Keratinocyte (primary cell): ENCODE data around the gene CLDN2. TPM values are rescaled to one million over a fixed set of nuclear protein-coding genes. Genes with fewer than 3 reads are reported as not detected.

Source experiments
- DNase-seq: peaks from one replicate; pipeline ENCODE4 v3.0.0-alpha.2; 2011; ENCODE audit warnings: low read depth, missing footprints, low spot score
- FAIRE-seq: peaks from 2 replicates; lab custom pipeline; 2011; peaks lifted over from hg19 to GRCh38; lab: Jason Lieb, UNC
- H2AFZ ChIP-seq: 2 replicates; pipeline ENCODE4 v1.6.0; 2012; ENCODE audit warnings: low read length, control low read depth, inconsistent platforms; ENCODE audit not compliant: control insufficient read depth
- H3K27ac ChIP-seq: 2 replicates; pipeline ENCODE4 v1.5.1; 2011; ENCODE audit warnings: low read length; ENCODE audit not compliant: control insufficient read depth, insufficient read depth
- H3K27me3 ChIP-seq: 3 replicates; pipeline ENCODE4 v1.6.0; 2011; ENCODE audit warnings: low read length; ENCODE audit not compliant: control insufficient read depth, insufficient read depth; ENCODE audit errors: extremely low read depth
- H3K36me3 ChIP-seq, 2 experiments: 2 replicates in 1 of 2; 3 replicates in 1 of 2; pipeline ENCODE4 v1.5.1; 2011; ENCODE audit warnings: low read length in 2 of 2, mild to moderate bottlenecking in 1 of 2; ENCODE audit not compliant: control insufficient read depth in 2 of 2, insufficient read depth in 2 of 2; ENCODE audit errors: extremely low read depth in 1 of 2
- H3K4me1 ChIP-seq: 3 replicates; pipeline ENCODE4 v1.5.1; 2011; ENCODE audit warnings: low read length; ENCODE audit not compliant: control insufficient read depth, insufficient read depth; ENCODE audit errors: extremely low read depth
- H3K4me2 ChIP-seq: 3 replicates; pipeline ENCODE4 v1.6.0; 2011; ENCODE audit warnings: low read depth, low read length; ENCODE audit not compliant: control insufficient read depth, insufficient read depth; ENCODE audit errors: extremely low read depth
- H3K4me3 ChIP-seq, 3 experiments: fragments of 200-600 bp in 1 of 3; sonication (generic) in 1 of 3; 2 replicates in 2 of 3; 3 replicates in 1 of 3; pipeline ENCODE4 v1.5.1; 2011 to 2016; ENCODE audit warnings: low read length in 3 of 3, mild to moderate bottlenecking in 3 of 3, control low read depth in 2 of 3, inconsistent platforms in 1 of 3, low read depth in 1 of 3, mixed read lengths in 1 of 3, mixed run types in 1 of 3, moderate library complexity in 1 of 3; ENCODE audit not compliant: control insufficient read depth in 2 of 3, insufficient read depth in 2 of 3; ENCODE audit errors: extremely low read depth in 1 of 3
- H3K79me2 ChIP-seq: 2 replicates; pipeline ENCODE4 v1.6.0; 2012; ENCODE audit warnings: low read length; ENCODE audit not compliant: control insufficient read depth, insufficient read depth
- H3K9ac ChIP-seq: 3 replicates; pipeline ENCODE4 v1.6.0; 2011; ENCODE audit warnings: low read length; ENCODE audit not compliant: control insufficient read depth, insufficient read depth; ENCODE audit errors: extremely low read depth
- H3K9me1 ChIP-seq: 3 replicates; pipeline ENCODE4 v1.6.0; 2011; ENCODE audit warnings: low read length; ENCODE audit not compliant: control insufficient read depth, insufficient read depth; ENCODE audit errors: extremely low read depth
- H3K9me3 ChIP-seq: 2 replicates; pipeline ENCODE4 v1.5.1; 2012; ENCODE audit warnings: low read depth, low read length; ENCODE audit not compliant: control insufficient read depth
- H4K20me1 ChIP-seq: 3 replicates; pipeline ENCODE4 v1.6.0; 2011; ENCODE audit warnings: low read length; ENCODE audit not compliant: control insufficient read depth, insufficient read depth; ENCODE audit errors: extremely low read depth
- EZH2 ChIP-seq: IDR thresholded peaks from one replicate; pipeline ENCODE4 v1.6.1; 2012; ENCODE audit warnings: inconsistent platforms, mild to moderate bottlenecking, low read length, moderate library complexity
- dilution Hi-C: fragments of 300-500 bp; cut with MboI; formaldehyde crosslinking; loops from one replicate; pipeline ENCODE4 v1.7.0; 2020; ENCODE audit warnings: low sequenced_read_pairs; ENCODE audit not compliant: extremely low pct_ligation_motif_present
- polyA plus RNA-seq, 5 experiments: library from polyadenylated mRNA; depleted of rRNA in 3 of 5; stranded (reverse) in 3 of 5; stranded (forward) in 1 of 5; unstranded in 1 of 5; fragments of >200 nt; gene quantifications; 1 replicate in 1 of 5; 2 replicates in 3 of 5; 3 replicates in 1 of 5; pipeline versions ENCODE4 v1.2.1 to v1.2.3, GENCODE V29; 2011 to 2012; ENCODE audit warnings: missing spikeins in 2 of 5, low read depth in 1 of 5, low replicate concordance in 1 of 5
- TF ChIP-seq, protein P1 (sequence below), 3 experiments: IDR thresholded peaks in 1 of 3; conservative IDR thresholded peaks in 1 of 3; optimal IDR thresholded peaks in 1 of 3; 2 replicates in 2 of 3; 3 replicates in 1 of 3; pipeline versions ENCODE3 to v1.5.1; 2011; ENCODE audit warnings: low read length in 3 of 3, mild to moderate bottlenecking in 3 of 3, moderate library complexity in 2 of 3, control low read depth in 1 of 3, inconsistent platforms in 1 of 3; ENCODE audit not compliant: insufficient read depth in 2 of 3; ENCODE audit errors: extremely low read depth in 1 of 3

CLDN2 gene
- polyA plus RNA-seq, 1 donor (not counting 4 experiments of a cell fraction or from before 2014, with no cell fraction given) = not detected

DNA sequence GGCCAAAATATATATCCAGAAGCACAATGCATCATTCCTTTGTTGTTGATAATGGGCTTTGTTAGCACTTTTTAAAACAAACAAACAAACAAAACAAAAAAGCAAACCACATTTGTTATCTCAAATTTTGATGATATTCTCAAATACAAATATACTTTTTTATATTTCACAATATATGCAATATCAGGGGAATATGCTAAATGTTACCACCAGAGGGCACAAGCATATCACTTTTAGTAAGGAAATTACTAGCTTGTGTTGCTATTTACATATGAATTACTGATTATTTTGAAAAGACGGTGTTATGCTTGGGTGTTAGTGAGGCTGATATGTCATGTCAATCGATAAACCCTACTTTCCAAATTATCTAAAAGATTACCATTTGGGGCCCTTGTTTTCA lies 46.1 kb upstream of the CLDN2 start:
- FAIRE-seq (peak; percentile 34), DNase-seq (no peak)
- no peaks in the 10 kb centered on the region for H3K79me2 ChIP-seq
- H3K27me3 ChIP-seq = peaks cover 5% of the 10 kb centered on the region
- no peaks in the 10 kb centered on the region for H3K4me1 ChIP-seq
- dilution Hi-C loops = no loop called here
- no peak overlapping the region for H3K27ac ChIP-seq
- no peaks in the 10 kb centered on the region for H3K9me3 ChIP-seq
- H3K9ac ChIP-seq = no peak overlapping the region
- H3K9me1 ChIP-seq = no peaks in the 10 kb centered on the region
- H4K20me1 ChIP-seq = no peaks in the 10 kb centered on the region
- TF ChIP-seq, protein P1, sequence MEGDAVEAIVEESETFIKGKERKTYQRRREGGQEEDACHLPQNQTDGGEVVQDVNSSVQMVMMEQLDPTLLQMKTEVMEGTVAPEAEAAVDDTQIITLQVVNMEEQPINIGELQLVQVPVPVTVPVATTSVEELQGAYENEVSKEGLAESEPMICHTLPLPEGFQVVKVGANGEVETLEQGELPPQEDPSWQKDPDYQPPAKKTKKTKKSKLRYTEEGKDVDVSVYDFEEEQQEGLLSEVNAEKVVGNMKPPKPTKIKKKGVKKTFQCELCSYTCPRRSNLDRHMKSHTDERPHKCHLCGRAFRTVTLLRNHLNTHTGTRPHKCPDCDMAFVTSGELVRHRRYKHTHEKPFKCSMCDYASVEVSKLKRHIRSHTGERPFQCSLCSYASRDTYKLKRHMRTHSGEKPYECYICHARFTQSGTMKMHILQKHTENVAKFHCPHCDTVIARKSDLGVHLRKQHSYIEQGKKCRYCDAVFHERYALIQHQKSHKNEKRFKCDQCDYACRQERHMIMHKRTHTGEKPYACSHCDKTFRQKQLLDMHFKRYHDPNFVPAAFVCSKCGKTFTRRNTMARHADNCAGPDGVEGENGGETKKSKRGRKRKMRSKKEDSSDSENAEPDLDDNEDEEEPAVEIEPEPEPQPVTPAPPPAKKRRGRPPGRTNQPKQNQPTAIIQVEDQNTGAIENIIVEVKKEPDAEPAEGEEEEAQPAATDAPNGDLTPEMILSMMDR (optimal IDR thresholded peaks at IDR 0.05 in 1 of 3, IDR thresholded peaks at IDR 0.05 in 1 of 3, conservative IDR thresholded peaks at IDR 0.05 in 1 of 3; ENCODE audit: extremely low read depth in 1 of 3, insufficient read depth in 2 of 3, low read length in 3 of 3) = peak in 2 of 3 experiments; percentile 48 to 54
- no peak for TF ChIP-seq EZH2
- H3K36me3 ChIP-seq = no peaks in the 10 kb centered on the region
- no peak overlapping the region for H2AFZ ChIP-seq
- H3K4me3 ChIP-seq = no peak overlapping the region
- H3K4me2 ChIP-seq = no peak overlapping the region

DNA sequence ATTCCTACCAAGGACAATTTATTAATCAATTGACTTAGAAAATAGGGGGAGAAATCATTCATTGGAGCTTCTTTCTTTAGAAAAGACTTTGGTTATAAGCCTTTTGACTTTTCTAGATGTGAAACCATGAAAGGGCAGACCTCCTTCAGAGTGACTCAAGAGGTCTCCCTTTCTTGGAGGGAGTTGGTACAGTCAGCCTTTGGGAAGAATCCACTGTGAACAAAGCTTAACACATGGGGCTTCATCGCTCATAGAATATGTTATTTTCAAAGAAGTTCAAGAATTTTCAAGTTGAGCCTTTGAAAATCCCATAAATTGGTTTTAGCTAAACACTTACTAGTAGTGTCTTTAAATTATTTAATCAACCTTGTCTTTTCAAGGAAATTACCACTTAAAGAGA lies 45.1 kb upstream of the CLDN2 start:
- no peak overlapping the region for H2AFZ ChIP-seq
- DNase-seq (no peak), FAIRE-seq (no peak)
- no peaks in the 10 kb centered on the region for H3K9me3 ChIP-seq
- no peaks in the 10 kb centered on the region for H3K9me1 ChIP-seq
- dilution Hi-C loops = no loop called here
- H3K4me2 ChIP-seq = no peak overlapping the region
- H3K9ac ChIP-seq = no peak overlapping the region
- no peak for TF ChIP-seq EZH2
- TF ChIP-seq, protein P1 (optimal IDR thresholded peaks at IDR 0.05 in 1 of 3, IDR thresholded peaks at IDR 0.05 in 1 of 3, conservative IDR thresholded peaks at IDR 0.05 in 1 of 3; ENCODE audit: extremely low read depth in 1 of 3, insufficient read depth in 2 of 3, low read length in 3 of 3) = no peak
- no peak overlapping the region for H3K4me3 ChIP-seq
- no peaks in the 10 kb centered on the region for H3K36me3 ChIP-seq
- no peaks in the 10 kb centered on the region for H4K20me1 ChIP-seq
- peaks cover 5% of the 10 kb centered on the region for H3K27me3 ChIP-seq
- H3K4me1 ChIP-seq = no peaks in the 10 kb centered on the region
- H3K79me2 ChIP-seq = no peaks in the 10 kb centered on the region
- no peak overlapping the region for H3K27ac ChIP-seq
